Naive thymus-derived CD4-positive, alpha-beta T cell (primary cell): Measurements from ENCODE around the gene SCAMP2. TPM values are rescaled to one million over a fixed set of nuclear protein-coding genes. Genes with fewer than 3 reads are reported as not detected.

Experiments
- ATAC-seq: fragments of 150-1000 bp; cut with Tn5 transposase; 2 replicates; pipeline ENCODE4 v1.10.0; 2021; ENCODE audit warnings: mild to moderate bottlenecking, moderate library complexity
- CTCF ChIA-PET: fragments of 350-600 bp; sonication (Branson Sonifier 250); formaldehyde crosslinking; loops from one replicate; lab custom pipeline; 2021; ENCODE audit warnings: antibody characterized with exemption; lab: Charles Lee
- POLR2A ChIA-PET: fragments of 350-600 bp; sonication (Branson Sonifier 250); formaldehyde crosslinking; loops from one replicate; lab custom pipeline; 2021; ENCODE audit warnings: antibody characterized with exemption, inconsistent platforms; lab: Charles Lee
- DNase-seq, 9 donors: peaks; one replicate each; pipeline versions ENCODE4 v3.0.0 to v3.0.0-alpha.2; 2020 to 2022; ENCODE audit warnings: mixed read lengths in 1 of 9
- H3K27ac ChIP-seq: one replicate; pipeline ENCODE4 v1.7.0; 2013; ENCODE audit warnings: mild to moderate bottlenecking, low read depth, low read length, moderate library complexity
- H3K27me3 ChIP-seq, 2 donors: one replicate each; pipeline ENCODE4 v1.7.0; 2013; ENCODE audit warnings: low read length in 2 of 2, mild to moderate bottlenecking in 2 of 2, moderate library complexity in 2 of 2; ENCODE audit not compliant: control insufficient read depth in 2 of 2, insufficient read depth in 2 of 2
- H3K36me3 ChIP-seq, 3 experiments: 1 replicate in 2 of 3; 2 replicates in 1 of 3; pipeline ENCODE4 v1.7.0; 2013; ENCODE audit warnings: low read length in 3 of 3, mild to moderate bottlenecking in 3 of 3, moderate library complexity in 1 of 3; ENCODE audit not compliant: insufficient read depth in 3 of 3, control insufficient read depth in 2 of 3
- H3K4me1 ChIP-seq, 2 donors: one replicate each; pipeline ENCODE4 v1.7.0; 2013; ENCODE audit warnings: low read length in 2 of 2, mild to moderate bottlenecking in 2 of 2, moderate library complexity in 1 of 2; ENCODE audit not compliant: control insufficient read depth in 2 of 2, insufficient read depth in 2 of 2
- H3K4me3 ChIP-seq: 2 replicates; pipeline ENCODE4 v1.7.0; 2013; ENCODE audit warnings: mild to moderate bottlenecking, low read length
- H3K9me3 ChIP-seq, 3 experiments: 1 replicate in 2 of 3; 2 replicates in 1 of 3; pipeline ENCODE4 v1.7.0; 2013; ENCODE audit warnings: low read length in 3 of 3; ENCODE audit not compliant: control insufficient read depth in 2 of 3
- H3K27ac Mint-ChIP-seq, 9 donors: one replicate each; pipeline ENCODE4 v1.8.0; 2020 to 2022; ENCODE audit warnings: mixed read lengths in 9 of 9, mild to moderate bottlenecking in 8 of 9, moderate library complexity in 5 of 9, inconsistent platforms in 2 of 9
- H3K27me3 Mint-ChIP-seq, 5 donors: one replicate each; pipeline ENCODE4 v1.8.0; 2021 to 2022; ENCODE audit warnings: mixed read lengths in 5 of 5, mild to moderate bottlenecking in 1 of 5
- H3K36me3 Mint-ChIP-seq, 5 donors: one replicate each; pipeline ENCODE4 v1.8.0; 2020 to 2022; ENCODE audit warnings: mixed read lengths in 5 of 5, mild to moderate bottlenecking in 3 of 5, inconsistent platforms in 1 of 5
- H3K4me1 Mint-ChIP-seq, 7 donors: one replicate each; pipeline ENCODE4 v1.8.0; 2020 to 2022; ENCODE audit warnings: mixed read lengths in 7 of 7, mild to moderate bottlenecking in 3 of 7, inconsistent platforms in 1 of 7
- H3K4me3 Mint-ChIP-seq, 10 donors: one replicate each; pipeline ENCODE4 v1.8.0; 2020 to 2022; ENCODE audit warnings: mild to moderate bottlenecking in 10 of 10, mixed read lengths in 10 of 10, moderate library complexity in 6 of 10, inconsistent platforms in 2 of 10
- H3K9me3 Mint-ChIP-seq, 11 donors: one replicate each; pipeline ENCODE4 v1.8.0; 2020 to 2022; ENCODE audit warnings: mixed read lengths in 11 of 11, mild to moderate bottlenecking in 4 of 11, inconsistent platforms in 1 of 11, moderate library complexity in 1 of 11
- intact Hi-C, 2 donors: fragments of 100-400 bp; cut with micrococcal nuclease; formaldehyde crosslinking; loops; one replicate each; pipeline ENCODE4 v1.15.1; 2023
- polyA plus RNA-seq, 2 donors: library from polyadenylated mRNA; unstranded; fragments of 300-500 nt; fragmentation: Illumina TruSeq; gene quantifications; one replicate each; pipeline ENCODE4 v1.2.3, GENCODE V29; 2021
- total RNA-seq, 6 experiments: library from RNA in 5 of 6; stranded (reverse) in 5 of 6; gene quantifications; 1 replicate in 5 of 6; 2 replicates in 1 of 6; pipeline ENCODE4 v1.2.3 and lab custom pipeline; 2021 to 2026

Gene SCAMP2
- total and polyA plus RNA-seq, 7 experiments from 2014 or later: 78.9 to 141 (median 122) TPM

- H3K4me3 ChIP-seq: no peak overlapping the region
- Mint-ChIP-seq H3K4me1 (peaks cover 21 to 41% (median 31%) of the 10 kb centered on the region in 7 donors), H3K9me3 (no peaks in the 10 kb centered on the region), H3K27ac (peak overlapping the region in 4 of 9 donors; percentile 4 to 67 (median 15)), H3K27me3 (no peaks in the 10 kb centered on the region), H3K36me3 (peaks cover 0 to 10% (median 4%) of the 10 kb centered on the region in 5 donors), H3K4me3 (peak overlapping the region in 2 of 10 donors; percentile 20 to 34)
- H3K4me1 ChIP-seq: peaks cover 13 to 16% of the 10 kb centered on the region in 2 donors
- ChIA-PET CTCF (interaction anchor here (1.1 kb wide), 1 partner anchor 60 kb away, joined by 3 read pairs; no protein-coding TSS in a partner anchor), POLR2A (interaction anchor here (1.0 to 2.5 kb wide), 5 partner anchors 9 to 17 kb away, joined by 4 to 9 read pairs (median 7); no protein-coding TSS in a partner anchor)
- H3K27ac ChIP-seq: no peak overlapping the region
- peaks cover 0 to 23% (median 0%) of the 10 kb centered on the region in 3 experiments for H3K36me3 ChIP-seq
- H3K9me3 ChIP-seq: no peaks in the 10 kb centered on the region
- DNase-seq (no peak), ATAC-seq (no peak)
- intact Hi-C loops: loop anchor here in 1 of 2 donors (5.0 kb wide), 1 partner anchor 131 kb away; no protein-coding TSS in a partner anchor
- no peaks in the 10 kb centered on the region for H3K27me3 ChIP-seq
Observed at GRCh38 chr15:74908635-74909034, 35.5 kb upstream of the SCAMP2 start.

GRCh38 chr15:74907163-74907870 lies 34.2 kb upstream of the SCAMP2 start:
- H3K4me1 ChIP-seq: peaks cover 13 to 16% of the 10 kb centered on the region in 2 donors
- peak overlapping the region; percentile 93 to 99 (median 98) for H3K4me3 Mint-ChIP-seq
- peaks cover 0 to 29% (median 0%) of the 10 kb centered on the region in 3 experiments for H3K36me3 ChIP-seq
- DNase-seq: no peak
- H3K36me3 Mint-ChIP-seq: peaks cover 0 to 12% (median 5%) of the 10 kb centered on the region in 5 donors
- no peaks in the 10 kb centered on the region for H3K27me3 Mint-ChIP-seq
- intact Hi-C loops: loop anchor here in 1 of 2 donors (2.0 to 5.0 kb wide), 2 partner anchors 43 to 130 kb away; no protein-coding TSS in a partner anchor
- no peaks in the 10 kb centered on the region for H3K27me3 ChIP-seq
- ChIA-PET CTCF (interaction anchor here (0.7 to 1.7 kb wide), 6 partner anchors 13 to 275 kb away, joined by 3 to 11 read pairs (median 4); no protein-coding TSS in a partner anchor), POLR2A (interaction anchor here (0.6 to 2.9 kb wide), 16 partner anchors 10 to 127 kb away, joined by 3 to 24 read pairs (median 6); partner anchors contain the start of genes COX5A, MPI and ULK3)
- H3K4me3 ChIP-seq: peak overlapping the region; percentile 72
- peak overlapping the region; percentile 90 to 98 (median 95) for H3K27ac Mint-ChIP-seq
- H3K4me1 Mint-ChIP-seq: peaks cover 22 to 47% (median 35%) of the 10 kb centered on the region in 7 donors
- H3K9me3 Mint-ChIP-seq: no peaks in the 10 kb centered on the region
- no peaks in the 10 kb centered on the region for H3K9me3 ChIP-seq
- peak overlapping the region; percentile 85 for H3K27ac ChIP-seq
- ATAC-seq: no peak

- peaks cover 17 to 20% of the 10 kb centered on the region in 2 donors for H3K4me1 ChIP-seq
- H3K27me3 ChIP-seq: no peaks in the 10 kb centered on the region
- H3K4me3 Mint-ChIP-seq: peak within 1 kb of the TSS; percentile 93 to 99 (median 98)
- H3K27ac ChIP-seq: peak within 1 kb of the TSS; percentile 85
- ChIA-PET CTCF (interaction anchor here (0.6 to 1.7 kb wide), 9 partner anchors 13 to 275 kb away, joined by 3 to 11 read pairs (median 4); partner anchors contain the start of gene ULK3), POLR2A (interaction anchor here (0.6 to 2.9 kb wide), 21 partner anchors 10 to 135 kb away, joined by 3 to 24 read pairs (median 4); partner anchors contain the start of genes COX5A, MPI, PPCDC and SCAMP2)
- H3K9me3 ChIP-seq: no peaks in the 10 kb centered on the region
- DNase-seq: peak; percentile 44 to 86 (median 61)
- intact Hi-C loops: loop anchor here (1.0 to 5.0 kb wide), 10 partner anchors 16 to 135 kb away; partner anchors contain the start of genes COX5A (in 2 of the 2), SCAMP2 (in 2 of the 2), ULK3 (in 2 of the 2) and MPI (in 1 of the 2)
- no peaks in the 10 kb centered on the region for H3K27me3 Mint-ChIP-seq
- H3K4me3 ChIP-seq: peak within 1 kb of the TSS; percentile 72
- no peaks in the 10 kb centered on the region for H3K9me3 Mint-ChIP-seq
- ATAC-seq: peak; percentile 93
- H3K27ac Mint-ChIP-seq: peak within 1 kb of the TSS; percentile 90 to 98 (median 95)
- peaks cover 28 to 54% (median 42%) of the 10 kb centered on the region in 7 donors for H3K4me1 Mint-ChIP-seq
- H3K36me3 ChIP-seq: peaks cover 0 to 33% (median 0%) of the 10 kb centered on the region in 3 experiments
- H3K36me3 Mint-ChIP-seq: peaks cover 0 to 14% (median 5%) of the 10 kb centered on the region in 5 donors
Observed at GRCh38 chr15:74906450-74907162, 33.4 kb upstream of the SCAMP2 start, which contains the start of gene FAM219B. Gene FAM219B, minus strand, starts transcription at chr15:74906851. Its CDS starts 51 bp downstream, at chr15:74906800.

GRCh38 chr15:74906067-74906449 lies 32.9 kb upstream of the SCAMP2 start:
- POLR2A ChIA-PET: interaction anchor here (0.7 to 2.9 kb wide), 19 partner anchors 9 to 135 kb away, joined by 3 to 24 read pairs (median 5); partner anchors contain the start of genes COX5A, MPI, PPCDC and SCAMP2
- Histone ChIP-seq H3K4me3 (peak overlapping the region; percentile 72), H3K27me3 (no peaks in the 10 kb centered on the region), H3K9me3 (no peaks in the 10 kb centered on the region), H3K36me3 (peaks cover 0 to 34% (median 0%) of the 10 kb centered on the region in 3 experiments), H3K27ac (peak overlapping the region; percentile 85), H3K4me1 (peaks cover 22 to 24% of the 10 kb centered on the region in 2 donors)
- H3K4me1 Mint-ChIP-seq: peaks cover 29 to 59% (median 46%) of the 10 kb centered on the region in 7 donors
- CTCF ChIA-PET: interaction anchor here (0.6 to 1.7 kb wide), 9 partner anchors 10 to 135 kb away, joined by 3 to 11 read pairs (median 4); partner anchors contain the start of gene ULK3
- H3K27ac Mint-ChIP-seq: peak overlapping the region; percentile 36 to 98 (median 90)
- no peaks in the 10 kb centered on the region for H3K27me3 Mint-ChIP-seq
- peaks cover 0 to 14% (median 5%) of the 10 kb centered on the region in 5 donors for H3K36me3 Mint-ChIP-seq
- intact Hi-C loops: loop anchor here (1.0 to 5.0 kb wide), 10 partner anchors 16 to 135 kb away; partner anchors contain the start of genes COX5A (in 2 of the 2), SCAMP2 (in 2 of the 2), ULK3 (in 2 of the 2) and MPI (in 1 of the 2)
- peak overlapping the region; percentile 84 to 99 (median 96) for H3K4me3 Mint-ChIP-seq
- H3K9me3 Mint-ChIP-seq: no peaks in the 10 kb centered on the region
- DNase-seq (peak in 5 of 9 donors; percentile 32 to 45 (median 36)), ATAC-seq (peak; percentile 35)

- Mint-ChIP-seq H3K27me3 (no peaks in the 10 kb centered on the region), H3K36me3 (peaks cover 5 to 20% (median 9%) of the 10 kb centered on the region in 5 donors), H3K4me3 (peak overlapping the region in 8 of 10 donors; percentile 39 to 99 (median 95)), H3K27ac (peak overlapping the region in 7 of 9 donors; percentile 49 to 98 (median 80)), H3K9me3 (no peaks in the 10 kb centered on the region), H3K4me1 (peaks cover 35 to 67% (median 51%) of the 10 kb centered on the region in 7 donors)
- no peak for ATAC-seq
- no peak overlapping the region for H3K27ac ChIP-seq
- H3K9me3 ChIP-seq: no peaks in the 10 kb centered on the region
- POLR2A ChIA-PET: interaction anchor here (1.3 to 6.7 kb wide), 3 partner anchors 15 to 60 kb away, joined by 5 to 45 read pairs (median 14); partner anchors contain the start of gene MPI
- no peak for DNase-seq
- CTCF ChIA-PET: interaction anchor here (0.8 to 1.5 kb wide), 7 partner anchors 8 to 136 kb away, joined by 3 read pairs; no protein-coding TSS in a partner anchor
- no peaks in the 10 kb centered on the region for H3K27me3 ChIP-seq
- peaks cover 23 to 24% of the 10 kb centered on the region in 2 donors for H3K4me1 ChIP-seq
- peaks cover 0 to 47% (median 0%) of the 10 kb centered on the region in 3 experiments for H3K36me3 ChIP-seq
- no peak overlapping the region for H3K4me3 ChIP-seq
- intact Hi-C loops: no loop called here
Observed at GRCh38 chr15:74904190-74904805, 31.1 kb upstream of the SCAMP2 start.
